GM13976 (cell line): ENCODE data around the gene NR2C2.

ENCODE experiments used
- DNase-seq: peaks from one replicate; pipeline ENCODE4 v3.0.0; 2012; ENCODE audit warnings: low spot score
- in situ Hi-C: fragments of 300-500 bp; cut with MboI; formaldehyde crosslinking; loops from one replicate; pipeline ENCODE4 v1.12.0; 2022; ENCODE audit warnings: low sequenced_read_pairs, mixed read lengths, inconsistent platforms; ENCODE audit not compliant: unreplicated experiment
- TF ChIP-seq, protein P1 (sequence below): IDR thresholded peaks from 2 replicates; pipeline ENCODE4 v1.5.1; 2012; ENCODE audit warnings: borderline replicate concordance, mild to moderate bottlenecking; ENCODE audit not compliant: insufficient read depth; ENCODE audit errors: extremely low read depth, missing control alignments, control extremely low read depth

The NR2C2 gene

DNA sequence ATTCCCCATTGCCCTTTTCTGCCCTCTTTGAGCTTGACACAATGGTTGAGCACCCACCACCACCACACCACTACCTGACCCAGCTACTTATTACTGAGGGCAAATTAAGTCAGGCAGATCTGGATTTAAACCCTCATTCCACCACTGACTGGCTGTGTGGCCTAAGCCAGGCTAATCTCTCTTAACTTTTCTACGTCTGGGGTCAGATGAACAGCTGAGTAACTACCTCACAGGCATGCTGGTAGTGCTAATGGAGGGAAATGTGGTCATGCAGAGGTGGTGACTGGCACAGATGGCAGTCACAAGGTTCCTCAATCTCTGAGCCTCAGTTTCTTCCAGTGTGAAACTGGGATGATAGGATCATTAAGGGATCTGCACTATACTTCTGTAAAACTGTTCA, 122.1 kb downstream of the NR2C2 start:
- TF ChIP-seq, protein P1, sequence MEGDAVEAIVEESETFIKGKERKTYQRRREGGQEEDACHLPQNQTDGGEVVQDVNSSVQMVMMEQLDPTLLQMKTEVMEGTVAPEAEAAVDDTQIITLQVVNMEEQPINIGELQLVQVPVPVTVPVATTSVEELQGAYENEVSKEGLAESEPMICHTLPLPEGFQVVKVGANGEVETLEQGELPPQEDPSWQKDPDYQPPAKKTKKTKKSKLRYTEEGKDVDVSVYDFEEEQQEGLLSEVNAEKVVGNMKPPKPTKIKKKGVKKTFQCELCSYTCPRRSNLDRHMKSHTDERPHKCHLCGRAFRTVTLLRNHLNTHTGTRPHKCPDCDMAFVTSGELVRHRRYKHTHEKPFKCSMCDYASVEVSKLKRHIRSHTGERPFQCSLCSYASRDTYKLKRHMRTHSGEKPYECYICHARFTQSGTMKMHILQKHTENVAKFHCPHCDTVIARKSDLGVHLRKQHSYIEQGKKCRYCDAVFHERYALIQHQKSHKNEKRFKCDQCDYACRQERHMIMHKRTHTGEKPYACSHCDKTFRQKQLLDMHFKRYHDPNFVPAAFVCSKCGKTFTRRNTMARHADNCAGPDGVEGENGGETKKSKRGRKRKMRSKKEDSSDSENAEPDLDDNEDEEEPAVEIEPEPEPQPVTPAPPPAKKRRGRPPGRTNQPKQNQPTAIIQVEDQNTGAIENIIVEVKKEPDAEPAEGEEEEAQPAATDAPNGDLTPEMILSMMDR, result no peak

DNA sequence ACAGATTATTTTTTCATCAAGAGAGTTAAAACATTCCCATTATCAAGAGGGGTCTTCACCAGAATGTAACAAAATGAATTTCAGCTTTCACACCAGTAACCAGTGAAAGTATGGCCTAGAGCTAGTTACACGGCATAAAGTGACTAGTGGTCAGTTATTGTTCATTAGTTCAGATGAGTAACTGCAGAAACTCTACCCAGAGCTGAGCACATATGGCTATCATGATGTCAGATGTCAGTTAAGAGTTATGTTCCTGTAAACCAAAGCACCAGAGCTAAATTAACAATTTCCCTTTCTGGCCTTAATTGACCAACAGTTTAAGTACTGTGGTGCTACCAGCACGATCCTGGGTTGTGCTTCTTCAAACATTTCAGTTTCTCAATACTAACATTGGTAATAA, 124.3 kb downstream of the NR2C2 start:
- in situ Hi-C loops, result no loop called here
- TF ChIP-seq, protein P1, result no peak
- DNase-seq, result no peak

More for the DNA sequence above, 122.1 kb downstream of the NR2C2 start:
- no peak for DNase-seq
- in situ Hi-C loops, result no loop called here

DNA sequence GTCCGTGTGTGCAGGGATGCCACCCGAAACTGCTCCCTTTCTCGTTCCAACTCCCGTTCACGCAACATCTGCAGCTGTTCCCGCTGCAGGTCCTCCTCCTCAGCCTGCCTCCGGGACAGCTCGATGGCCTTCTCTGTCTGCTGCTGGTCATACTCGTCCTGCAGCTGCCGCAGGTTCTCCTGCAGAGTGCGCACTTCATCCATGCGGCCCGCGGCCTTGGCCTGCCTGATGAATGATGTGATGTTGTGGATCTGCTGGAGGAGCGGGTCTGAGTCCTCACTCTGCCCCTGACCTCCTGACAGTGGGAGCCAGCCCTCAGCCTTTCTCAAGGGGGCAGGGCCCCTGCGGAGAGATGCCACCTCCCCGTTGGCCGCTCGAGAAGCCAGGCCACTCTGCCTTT, 127.1 kb downstream of the NR2C2 start:
- TF ChIP-seq, protein P1, result no peak
- in situ Hi-C loops, result no loop called here
- DNase-seq, result no peak

DNA sequence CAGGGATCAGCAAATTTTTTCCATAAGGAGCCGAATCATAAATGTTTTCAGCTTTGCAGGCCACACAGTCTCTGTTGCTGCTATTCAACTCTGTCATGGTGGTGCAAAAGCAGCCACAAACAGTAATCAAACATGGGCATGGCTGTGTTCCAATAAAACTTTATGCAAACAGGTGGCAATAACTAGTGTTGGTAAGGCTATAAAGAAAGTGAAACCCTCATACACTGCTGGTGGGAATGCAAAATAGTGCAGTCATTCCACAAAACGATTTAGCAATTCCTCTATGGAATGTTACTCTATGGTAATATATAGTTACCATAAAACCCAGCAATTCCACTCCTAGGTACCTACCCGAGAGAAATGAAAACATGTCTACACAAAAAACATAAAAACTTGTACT, 131.7 kb downstream of the NR2C2 start:
- in situ Hi-C loops, result no loop called here

DNA sequence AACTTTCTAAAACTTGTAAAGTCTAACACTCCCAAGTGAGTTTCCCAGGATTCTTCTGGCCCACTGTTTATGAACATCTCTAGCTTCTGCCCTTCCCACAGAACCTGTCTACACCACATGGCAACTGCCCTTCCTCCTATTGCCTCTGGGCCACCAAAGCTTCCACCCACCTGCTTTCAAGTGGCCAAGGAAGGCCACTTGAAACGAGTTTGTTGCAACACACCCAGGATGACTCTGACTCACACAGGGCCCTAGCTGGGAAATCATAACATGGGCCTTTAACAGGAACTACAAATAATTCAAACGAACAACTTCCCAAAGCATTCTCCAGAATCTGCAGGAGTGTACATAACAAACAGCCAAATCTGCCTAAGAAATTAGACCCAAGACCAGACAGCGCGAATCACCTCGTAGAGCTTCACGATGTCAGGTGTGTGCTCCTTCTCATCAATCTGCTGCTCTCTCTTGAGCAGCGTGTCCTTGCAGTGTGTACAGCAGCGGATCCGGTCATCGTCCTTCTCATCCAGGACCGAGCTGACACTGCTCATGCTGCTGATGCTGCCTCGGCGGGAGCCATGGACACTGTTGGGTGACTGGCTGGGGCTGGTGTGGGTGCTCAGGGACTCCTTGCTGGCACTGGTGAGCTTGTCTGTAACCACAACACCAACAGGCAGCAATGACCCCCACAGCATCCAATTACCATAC, 134.7 kb downstream of the NR2C2 start:
- in situ Hi-C loops, result no loop called here

More for the DNA sequence above, 131.7 kb downstream of the NR2C2 start:
- TF ChIP-seq, protein P1, result no peak
- no peak for DNase-seq

DNA sequence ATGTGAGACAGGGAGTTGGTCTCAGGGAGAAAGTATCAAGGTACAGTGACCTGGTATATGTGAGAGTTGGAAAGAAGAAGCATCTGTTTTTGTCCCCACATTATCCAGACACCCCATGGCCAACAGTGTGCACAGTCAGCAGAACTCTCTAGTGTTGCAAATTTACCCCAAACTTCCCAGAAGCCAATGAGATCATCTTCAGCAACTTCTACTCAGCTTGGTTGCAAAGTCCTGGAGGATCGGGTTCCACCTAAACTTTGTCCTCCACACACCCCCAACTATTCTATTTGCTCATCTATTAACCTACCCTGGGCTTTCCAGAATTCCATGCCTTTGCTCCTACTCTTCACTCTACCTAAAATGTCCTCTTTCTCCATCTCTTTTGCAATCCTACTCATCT, 135.9 kb downstream of the NR2C2 start:
- in situ Hi-C loops, result no loop called here
- DNase-seq, result no peak
- TF ChIP-seq, protein P1, result no peak

More for the DNA sequence above, 134.7 kb downstream of the NR2C2 start:
- TF ChIP-seq, protein P1, result no peak
- no peak for DNase-seq
